Left hindlimb (tissue), 1 donor: Measurements from ENCODE around the gene VEPH1.
A peak's percentile ranks its signal among the peaks of the same experiment; 100 is the strongest.

ENCODE experiments used
- DNase-seq: peaks from one replicate; pipeline ENCODE4 v3.0.0-alpha.2; 2018

The VEPH1 gene

GRCh38 chr3:157522648-157523047, 19.4 kb upstream of the VEPH1 start:
- DNase-seq, result no peak

GRCh38 chr3:157520485-157521150, 17.4 kb upstream of the VEPH1 start:
- DNase-seq, result no peak

GRCh38 chr3:157518881-157519280, 15.7 kb upstream of the VEPH1 start:
- no peak for DNase-seq

GRCh38 chr3:157516928-157517327, 13.7 kb upstream of the VEPH1 start:
- DNase-seq, result no peak

- DNase-seq, result no peak
Observed at GRCh38 chr3:157515398-157515797, 12.2 kb upstream of the VEPH1 start.

- DNase-seq, result no peak
Observed at GRCh38 chr3:157514371-157514895, 11.2 kb upstream of the VEPH1 start.

GRCh38 chr3:157513585-157513984, 10.4 kb upstream of the VEPH1 start:
- no peak for DNase-seq

- DNase-seq, result no peak
Observed at GRCh38 chr3:157512534-157512933, 9.3 kb upstream of the VEPH1 start.

GRCh38 chr3:157508461-157508860, 5.2 kb upstream of the VEPH1 start:
- DNase-seq, result no peak

- no peak for DNase-seq
Observed at GRCh38 chr3:157501863-157502262, 1.4 kb downstream of the VEPH1 start.

- DNase-seq, result no peak
Observed at GRCh38 chr3:157500232-157500631, 3.0 kb downstream of the VEPH1 start.

- DNase-seq, result peak; percentile 45
Observed at GRCh38 chr3:157499342-157499963, 3.8 kb downstream of the VEPH1 start.

GRCh38 chr3:157498371-157498770, 4.8 kb downstream of the VEPH1 start:
- no peak for DNase-seq

GRCh38 chr3:157495846-157496245, 7.4 kb downstream of the VEPH1 start:
- DNase-seq, result no peak

- DNase-seq, result no peak
Observed at GRCh38 chr3:157494581-157495281, 8.5 kb downstream of the VEPH1 start.

- peak; percentile 48 for DNase-seq
Observed at GRCh38 chr3:157493627-157494550, 9.3 kb downstream of the VEPH1 start.

- DNase-seq, result no peak
Observed at GRCh38 chr3:157491136-157491535, 12.1 kb downstream of the VEPH1 start.

- DNase-seq, result no peak
Observed at GRCh38 chr3:157488144-157488543, 15.1 kb downstream of the VEPH1 start.

GRCh38 chr3:157487339-157487738, 15.9 kb downstream of the VEPH1 start:
- no peak for DNase-seq

- no peak for DNase-seq
Observed at GRCh38 chr3:157479464-157480243, 23.6 kb downstream of the VEPH1 start.

- DNase-seq, result no peak
Observed at GRCh38 chr3:157477441-157477840, 25.8 kb downstream of the VEPH1 start.

- DNase-seq, result no peak
Observed at GRCh38 chr3:157475921-157476414, 27.2 kb downstream of the VEPH1 start.
